ENCODE data around the gene CTTNBP2. TPM values are rescaled to one million over a fixed set of nuclear protein-coding genes. Genes with fewer than 3 reads are reported as not detected.

CTTNBP2 gene
- total RNA-seq, 1 donor from 2014 or later: 6.3 TPM

DNA sequence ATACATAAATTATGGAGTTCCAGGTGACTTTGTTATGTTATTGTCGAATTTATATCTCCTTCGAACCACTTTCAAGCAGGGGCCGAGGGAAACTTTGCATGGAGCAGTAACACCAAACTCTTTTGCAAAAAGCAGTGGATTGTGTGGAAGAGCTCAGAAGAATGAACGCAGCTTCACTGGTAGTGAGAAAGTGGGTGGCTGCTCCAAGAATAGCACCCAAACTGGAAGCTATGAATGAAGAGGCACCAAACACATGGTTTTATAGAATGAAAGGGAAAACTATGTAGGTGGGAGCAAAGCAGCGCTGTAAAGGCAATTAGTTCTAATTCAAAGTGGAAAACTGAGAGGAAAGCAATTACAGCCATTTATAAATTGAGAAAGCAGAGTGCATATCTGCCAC, 67.2 kb downstream of the CTTNBP2 start:
- Histone ChIP-seq H3K36me3 (no peaks in the 10 kb centered on the region), H3K4me1 (no peaks in the 10 kb centered on the region), H3K27ac (no peak overlapping the region), H3K27me3 (no peaks in the 10 kb centered on the region), H3K9me3 (no peaks in the 10 kb centered on the region), H3K4me3 (no peak overlapping the region)
- TF ChIP-seq CTCF (IDR thresholded peaks at IDR 0.05): no peak
- intact Hi-C loops (cut with DNase I): no loop called here
- DNase-seq (no peak), ATAC-seq (no peak)

- Histone ChIP-seq H3K27me3 (no peaks in the 10 kb centered on the region), H3K4me3 (no peak overlapping the region), H3K9me3 (no peaks in the 10 kb centered on the region), H3K36me3 (no peaks in the 10 kb centered on the region), H3K27ac (no peak overlapping the region), H3K4me1 (no peaks in the 10 kb centered on the region)
- no peak for DNase-seq
- intact Hi-C loops (cut with DNase I): no loop called here
- no peak for ATAC-seq
- TF ChIP-seq CTCF (IDR thresholded peaks at IDR 0.05): no peak
Measured at GRCh38 chr7:117805241-117805640, 68.0 kb downstream of the CTTNBP2 start.

DNA sequence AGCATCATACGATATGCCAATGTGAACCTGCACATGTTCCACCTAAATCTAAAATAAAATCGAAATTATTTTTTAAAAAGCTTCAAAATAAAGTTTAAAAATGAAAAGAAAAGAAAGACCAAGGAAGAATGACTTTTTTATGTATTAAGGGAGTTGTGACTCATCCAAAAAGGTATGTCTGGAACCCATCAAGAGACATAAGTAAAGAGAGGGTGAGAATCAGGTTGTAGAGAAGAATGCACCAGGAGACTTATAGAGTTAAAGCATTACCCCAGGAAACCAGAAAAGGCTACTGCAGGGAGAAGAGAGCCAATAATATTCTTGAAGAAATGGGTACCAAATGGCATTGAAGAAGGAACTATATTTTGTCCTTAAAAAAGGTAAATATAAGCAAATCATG, 69.8 kb downstream of the CTTNBP2 start:
- Histone ChIP-seq H3K36me3 (no peaks in the 10 kb centered on the region), H3K27me3 (no peaks in the 10 kb centered on the region), H3K4me3 (no peak overlapping the region), H3K9me3 (no peaks in the 10 kb centered on the region), H3K4me1 (no peaks in the 10 kb centered on the region), H3K27ac (no peak overlapping the region)
- no peak for ATAC-seq
- no peak for DNase-seq
- no peak for TF ChIP-seq CTCF (IDR thresholded peaks at IDR 0.05)
- intact Hi-C loops (cut with DNase I): no loop called here

- DNase-seq (no peak), ATAC-seq (no peak)
- no peak overlapping the region for H3K27ac ChIP-seq
- no peaks in the 10 kb centered on the region for H3K9me3 ChIP-seq
- intact Hi-C loops (cut with DNase I): no loop called here
- no peaks in the 10 kb centered on the region for H3K36me3 ChIP-seq
- H3K4me3 ChIP-seq: no peak overlapping the region
- H3K4me1 ChIP-seq: no peaks in the 10 kb centered on the region
- H3K27me3 ChIP-seq: no peaks in the 10 kb centered on the region
- no peak for TF ChIP-seq CTCF (IDR thresholded peaks at IDR 0.05)
Measured at GRCh38 chr7:117802660-117803059, 70.6 kb downstream of the CTTNBP2 start.

GRCh38 chr7:117800841-117801240, 72.4 kb downstream of the CTTNBP2 start:
- ATAC-seq (no peak), DNase-seq (no peak)
- Histone ChIP-seq H3K27ac (no peak overlapping the region), H3K4me3 (no peak overlapping the region), H3K9me3 (no peaks in the 10 kb centered on the region), H3K27me3 (no peaks in the 10 kb centered on the region), H3K4me1 (no peaks in the 10 kb centered on the region), H3K36me3 (no peaks in the 10 kb centered on the region)
- TF ChIP-seq CTCF (IDR thresholded peaks at IDR 0.05): no peak
- intact Hi-C loops (cut with DNase I): no loop called here

DNA sequence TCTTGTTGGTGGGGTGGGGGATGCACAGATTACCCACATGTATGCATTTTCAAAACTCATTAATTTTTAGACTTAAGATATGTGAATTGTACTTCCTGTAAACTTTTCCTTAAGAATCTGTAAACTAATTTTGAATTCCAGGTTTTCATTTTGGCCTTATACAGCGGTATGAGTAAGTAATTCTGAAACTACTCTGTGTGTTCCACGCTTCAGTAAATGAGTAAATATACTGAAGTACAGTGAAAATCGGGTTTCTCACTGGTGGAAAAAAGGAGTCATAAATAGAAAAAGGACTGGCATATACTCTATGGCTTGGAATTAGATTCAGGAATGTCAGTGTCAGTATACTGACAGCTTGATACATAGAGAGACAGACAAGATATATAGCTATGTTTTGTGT, 72.8 kb downstream of the CTTNBP2 start:
- no peak for TF ChIP-seq CTCF (IDR thresholded peaks at IDR 0.05)
- H3K27me3 ChIP-seq: no peaks in the 10 kb centered on the region
- H3K4me3 ChIP-seq: no peak overlapping the region
- H3K4me1 ChIP-seq: no peaks in the 10 kb centered on the region
- DNase-seq: no peak
- no peaks in the 10 kb centered on the region for H3K9me3 ChIP-seq
- no peaks in the 10 kb centered on the region for H3K36me3 ChIP-seq
- intact Hi-C loops (cut with DNase I): no loop called here
- ATAC-seq: no peak
- H3K27ac ChIP-seq: no peak overlapping the region
